Urinary bladder (tissue), 3 donors: Measurements from ENCODE around the gene CCR5AS.

Experiments
- DNase-seq: peaks from one replicate; pipeline ENCODE4 v3.0.0-alpha.2; 2015; ENCODE audit errors: extremely low spot score
- H3K27ac ChIP-seq: one replicate; pipeline ENCODE4 v1.5.1; 2013; ENCODE audit warnings: low read depth, mild to moderate bottlenecking, moderate library complexity
- H3K36me3 ChIP-seq: one replicate; pipeline ENCODE4 v1.6.1; 2013; ENCODE audit warnings: mild to moderate bottlenecking, moderate library complexity; ENCODE audit not compliant: insufficient read depth
- H3K4me1 ChIP-seq: one replicate; pipeline ENCODE4 v1.6.1; 2013; ENCODE audit warnings: mild to moderate bottlenecking, moderate library complexity; ENCODE audit not compliant: insufficient read depth
- H3K4me3 ChIP-seq: one replicate; pipeline ENCODE4 v1.5.1; 2013; ENCODE audit warnings: low read depth, low read length
- WGBS: extraction: QIAGEN DNeasy Blood & Tissue Kit; methylation state at CpG from one replicate; pipeline ENCODE4 v1.1.7; 2013; 5-methylcytosine and 5-hydroxymethylcytosine counted together
- donor health status: healthy with polysubstance abuse.
- donor health status: healthy.

The CCR5AS gene

DNA sequence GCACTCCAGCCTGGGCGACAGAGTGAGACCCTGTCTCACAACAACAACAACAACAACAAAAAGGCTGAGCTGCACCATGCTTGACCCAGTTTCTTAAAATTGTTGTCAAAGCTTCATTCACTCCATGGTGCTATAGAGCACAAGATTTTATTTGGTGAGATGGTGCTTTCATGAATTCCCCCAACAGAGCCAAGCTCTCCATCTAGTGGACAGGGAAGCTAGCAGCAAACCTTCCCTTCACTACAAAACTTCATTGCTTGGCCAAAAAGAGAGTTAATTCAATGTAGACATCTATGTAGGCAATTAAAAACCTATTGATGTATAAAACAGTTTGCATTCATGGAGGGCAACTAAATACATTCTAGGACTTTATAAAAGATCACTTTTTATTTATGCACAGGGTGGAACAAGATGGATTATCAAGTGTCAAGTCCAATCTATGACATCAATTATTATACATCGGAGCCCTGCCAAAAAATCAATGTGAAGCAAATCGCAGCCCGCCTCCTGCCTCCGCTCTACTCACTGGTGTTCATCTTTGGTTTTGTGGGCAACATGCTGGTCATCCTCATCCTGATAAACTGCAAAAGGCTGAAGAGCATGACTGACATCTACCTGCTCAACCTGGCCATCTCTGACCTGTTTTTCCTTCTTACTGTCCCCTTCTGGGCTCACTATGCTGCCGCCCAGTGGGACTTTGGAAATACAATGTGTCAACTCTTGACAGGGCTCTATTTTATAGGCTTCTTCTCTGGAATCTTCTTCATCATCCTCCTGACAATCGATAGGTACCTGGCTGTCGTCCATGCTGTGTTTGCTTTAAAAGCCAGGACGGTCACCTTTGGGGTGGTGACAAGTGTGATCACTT is 34.1 kb downstream of the CCR5AS start:
- Histone ChIP-seq H3K36me3 (no peaks in the 10 kb centered on the region), H3K27ac (no peak overlapping the region), H3K4me1 (no peaks in the 10 kb centered on the region), H3K4me3 (no peak overlapping the region)
- WGBS, result 87% methylated on average over 9 of the region's 9 CpGs
- DNase-seq, result no peak

DNA sequence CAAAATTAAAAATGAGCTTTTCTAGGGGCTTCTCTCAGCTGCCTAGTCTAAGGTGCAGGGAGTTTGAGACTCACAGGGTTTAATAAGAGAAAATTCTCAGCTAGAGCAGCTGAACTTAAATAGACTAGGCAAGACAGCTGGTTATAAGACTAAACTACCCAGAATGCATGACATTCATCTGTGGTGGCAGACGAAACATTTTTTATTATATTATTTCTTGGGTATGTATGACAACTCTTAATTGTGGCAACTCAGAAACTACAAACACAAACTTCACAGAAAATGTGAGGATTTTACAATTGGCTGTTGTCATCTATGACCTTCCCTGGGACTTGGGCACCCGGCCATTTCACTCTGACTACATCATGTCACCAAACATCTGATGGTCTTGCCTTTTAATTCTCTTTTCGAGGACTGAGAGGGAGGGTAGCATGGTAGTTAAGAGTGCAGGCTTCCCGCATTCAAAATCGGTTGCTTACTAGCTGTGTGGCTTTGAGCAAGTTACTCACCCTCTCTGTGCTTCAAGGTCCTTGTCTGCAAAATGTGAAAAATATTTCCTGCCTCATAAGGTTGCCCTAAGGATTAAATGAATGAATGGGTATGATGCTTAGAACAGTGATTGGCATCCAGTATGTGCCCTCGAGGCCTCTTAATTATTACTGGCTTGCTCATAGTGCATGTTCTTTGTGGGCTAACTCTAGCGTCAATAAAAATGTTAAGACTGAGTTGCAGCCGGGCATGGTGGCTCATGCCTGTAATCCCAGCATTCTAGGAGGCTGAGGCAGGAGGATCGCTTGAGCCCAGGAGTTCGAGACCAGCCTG is 35.1 kb downstream of the CCR5AS start:
- 82% methylated on average over 10 of the region's 10 CpGs for WGBS
- no peak overlapping the region for H3K4me3 ChIP-seq

DNA sequence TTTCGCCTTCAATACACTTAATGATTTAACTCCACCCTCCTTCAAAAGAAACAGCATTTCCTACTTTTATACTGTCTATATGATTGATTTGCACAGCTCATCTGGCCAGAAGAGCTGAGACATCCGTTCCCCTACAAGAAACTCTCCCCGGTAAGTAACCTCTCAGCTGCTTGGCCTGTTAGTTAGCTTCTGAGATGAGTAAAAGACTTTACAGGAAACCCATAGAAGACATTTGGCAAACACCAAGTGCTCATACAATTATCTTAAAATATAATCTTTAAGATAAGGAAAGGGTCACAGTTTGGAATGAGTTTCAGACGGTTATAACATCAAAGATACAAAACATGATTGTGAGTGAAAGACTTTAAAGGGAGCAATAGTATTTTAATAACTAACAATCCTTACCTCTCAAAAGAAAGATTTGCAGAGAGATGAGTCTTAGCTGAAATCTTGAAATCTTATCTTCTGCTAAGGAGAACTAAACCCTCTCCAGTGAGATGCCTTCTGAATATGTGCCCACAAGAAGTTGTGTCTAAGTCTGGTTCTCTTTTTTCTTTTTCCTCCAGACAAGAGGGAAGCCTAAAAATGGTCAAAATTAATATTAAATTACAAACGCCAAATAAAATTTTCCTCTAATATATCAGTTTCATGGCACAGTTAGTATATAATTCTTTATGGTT is 35.9 kb downstream of the CCR5AS start, which contains the start of gene CCR5:
CCR5 (plus strand) TSS at position 108 of the 680 bp plus-strand sequence. CDS start 1,957 bp downstream, outside the sequence.
- Histone ChIP-seq H3K27ac (no peak within 1 kb of the TSS), H3K4me3 (no peak within 1 kb of the TSS), H3K4me1 (no peaks in the 10 kb centered on the region), H3K36me3 (no peaks in the 10 kb centered on the region)
- DNase-seq, result no peak
- WGBS, result 32% methylated on average over 5 of the region's 5 CpGs

More for the DNA sequence above, 35.1 kb downstream of the CCR5AS start:
- Histone ChIP-seq H3K4me1 (no peaks in the 10 kb centered on the region), H3K27ac (no peak overlapping the region), H3K36me3 (no peaks in the 10 kb centered on the region)
- no peak for DNase-seq

DNA sequence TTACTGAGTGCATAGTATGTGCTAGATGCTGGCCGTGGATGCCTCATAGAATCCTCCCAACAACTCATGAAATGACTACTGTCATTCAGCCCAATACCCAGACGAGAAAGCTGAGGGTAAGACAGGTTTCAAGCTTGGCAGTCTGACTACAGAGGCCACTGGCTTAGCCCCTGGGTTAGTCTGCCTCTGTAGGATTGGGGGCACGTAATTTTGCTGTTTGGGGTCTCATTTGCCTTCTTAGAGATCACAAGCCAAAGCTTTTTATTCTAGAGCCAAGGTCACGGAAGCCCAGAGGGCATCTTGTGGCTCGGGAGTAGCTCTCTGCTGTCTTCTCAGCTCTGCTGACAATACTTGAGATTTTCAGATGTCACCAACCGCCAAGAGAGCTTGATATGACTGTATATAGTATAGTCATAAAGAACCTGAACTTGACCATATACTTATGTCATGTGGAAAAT is 37.2 kb downstream of the CCR5AS start:
- H3K4me1 ChIP-seq, result no peaks in the 10 kb centered on the region
- H3K36me3 ChIP-seq, result no peaks in the 10 kb centered on the region
- no peak overlapping the region for H3K27ac ChIP-seq
- H3K4me3 ChIP-seq, result no peak overlapping the region
- DNase-seq, result no peak
- WGBS, result 74% methylated on average over 6 of the region's 6 CpGs

DNA sequence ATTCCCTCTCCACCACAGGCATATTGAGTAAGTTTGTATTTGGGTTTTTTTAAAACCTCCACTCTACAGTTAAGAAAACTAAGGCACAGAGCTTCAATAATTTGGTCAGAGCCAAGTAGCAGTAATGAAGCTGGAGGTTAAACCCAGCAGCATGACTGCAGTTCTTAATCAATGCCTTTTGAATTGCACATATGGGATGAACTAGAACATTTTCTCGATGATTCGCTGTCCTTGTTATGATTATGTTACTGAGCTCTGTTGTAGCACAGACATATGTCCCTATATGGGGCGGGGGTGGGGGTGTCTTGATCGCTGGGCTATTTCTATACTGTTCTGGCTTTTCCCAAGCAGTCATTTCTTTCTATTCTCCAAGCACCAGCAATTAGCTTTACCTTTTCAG is 37.7 kb downstream of the CCR5AS start:
- H3K27ac ChIP-seq, result no peak overlapping the region
- WGBS, result 85% methylated on average over 4 of the region's 4 CpGs

DNA sequence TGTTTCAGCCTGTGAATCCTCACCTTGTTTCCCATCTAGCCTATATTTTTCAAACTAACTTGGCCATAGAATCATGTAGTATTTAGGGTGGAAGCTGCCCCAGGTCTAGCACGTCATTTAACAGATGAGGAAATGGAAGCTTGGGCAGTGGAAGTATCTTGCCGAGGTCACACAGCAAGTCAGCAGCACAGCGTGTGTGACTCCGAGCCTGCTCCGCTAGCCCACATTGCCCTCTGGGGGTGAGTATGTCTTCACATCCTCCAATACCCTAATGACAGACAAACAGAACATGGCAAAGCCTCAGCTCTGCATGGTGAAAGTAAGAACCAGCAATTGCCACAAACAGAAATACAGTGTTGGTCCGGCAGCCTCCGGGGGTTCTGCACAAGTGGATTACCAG is 38.3 kb downstream of the CCR5AS start:
- no peaks in the 10 kb centered on the region for H3K4me1 ChIP-seq
- H3K36me3 ChIP-seq, result no peaks in the 10 kb centered on the region
- DNase-seq, result no peak
- no peak overlapping the region for H3K27ac ChIP-seq
- no peak overlapping the region for H3K4me3 ChIP-seq
- 70% methylated on average over 7 of the region's 7 CpGs for WGBS

More for the DNA sequence above, 37.7 kb downstream of the CCR5AS start:
- Histone ChIP-seq H3K4me1 (no peaks in the 10 kb centered on the region), H3K36me3 (no peaks in the 10 kb centered on the region), H3K4me3 (no peak overlapping the region)
- DNase-seq, result no peak

DNA sequence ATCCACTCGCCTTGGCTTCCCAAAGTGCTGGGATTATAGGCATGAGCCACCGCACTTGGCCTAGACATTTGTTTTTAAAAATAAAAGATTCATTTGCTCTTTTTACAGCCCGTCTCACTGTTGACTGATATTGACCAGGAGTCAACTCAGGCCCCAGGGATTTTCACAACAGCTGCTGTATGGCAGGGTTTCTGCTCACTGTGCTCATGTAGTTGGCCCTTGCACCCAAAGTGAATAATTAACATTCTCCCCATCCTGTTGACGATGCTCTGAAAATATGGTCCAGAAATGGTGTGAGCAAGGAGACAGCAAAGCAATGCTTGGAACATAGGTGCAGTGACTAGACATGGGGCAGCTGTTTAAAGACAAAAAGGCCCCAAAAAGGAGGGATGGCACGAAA is 39.1 kb downstream of the CCR5AS start:
- WGBS, result 72% methylated on average over 5 of the region's 5 CpGs
- Histone ChIP-seq H3K4me3 (no peak overlapping the region), H3K36me3 (no peaks in the 10 kb centered on the region), H3K4me1 (no peaks in the 10 kb centered on the region), H3K27ac (no peak overlapping the region)
- DNase-seq, result no peak

DNA sequence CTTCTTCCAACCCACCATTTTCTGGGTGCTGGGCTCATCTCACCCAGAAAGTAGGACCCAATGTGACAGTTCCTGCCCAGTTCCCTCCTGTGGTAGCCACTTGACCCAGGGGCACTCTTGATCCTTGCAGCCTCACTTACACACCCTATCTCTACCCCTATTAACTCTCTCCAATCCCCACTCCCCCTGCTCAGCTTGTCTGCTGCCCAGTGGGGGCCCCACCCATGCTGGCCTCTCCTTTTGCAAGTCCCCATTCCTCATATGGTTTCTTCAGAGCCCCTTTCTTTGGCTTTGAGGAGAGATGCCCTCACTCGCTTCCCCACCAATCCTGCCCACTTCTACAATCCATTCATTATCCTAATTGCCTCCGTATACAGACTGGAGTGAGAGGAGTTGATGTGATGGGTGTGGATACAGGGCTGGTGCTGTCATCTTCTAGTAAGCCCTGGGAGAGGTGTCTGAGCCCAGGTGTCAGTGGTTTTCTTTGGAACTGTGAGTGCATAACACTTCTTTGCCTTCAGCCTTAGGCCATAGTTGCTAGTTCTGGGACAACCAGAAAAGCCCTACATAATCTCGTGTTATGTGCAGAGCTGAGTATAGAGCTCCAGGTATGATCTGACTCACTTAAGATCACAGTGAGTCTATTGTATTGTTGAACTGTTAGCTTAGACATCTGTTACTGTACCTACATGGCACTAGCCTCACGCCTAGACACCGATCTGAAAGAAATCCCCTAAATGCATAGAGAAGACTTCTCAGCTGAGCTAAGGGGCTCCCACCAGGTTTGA is 40.9 kb downstream of the CCR5AS start:
- WGBS, result 93% methylated on average over 5 of the region's 5 CpGs
- no peak for DNase-seq

DNA sequence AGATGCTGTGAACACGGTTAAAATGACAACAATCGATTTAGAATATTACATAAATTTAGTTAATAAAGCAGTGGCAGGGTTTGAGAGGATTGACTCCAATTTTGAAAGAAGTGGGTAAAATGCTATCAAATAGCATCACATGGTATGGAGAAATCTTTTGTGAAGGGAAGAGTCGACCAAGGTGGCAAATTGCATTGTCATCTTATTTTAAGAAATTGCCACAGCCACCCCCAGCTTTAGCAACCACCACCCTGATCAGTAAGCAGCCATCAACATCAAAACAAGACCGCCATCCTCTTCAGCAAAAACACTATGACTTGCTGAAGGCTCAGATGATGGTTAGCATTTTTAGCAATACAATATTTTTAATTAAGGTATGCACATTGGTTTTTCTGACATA is 41.8 kb downstream of the CCR5AS start:
- WGBS, result 86% methylated on average over 4 of the region's 4 CpGs
- no peaks in the 10 kb centered on the region for H3K4me1 ChIP-seq
- DNase-seq, result no peak
- H3K36me3 ChIP-seq, result no peaks in the 10 kb centered on the region
- H3K4me3 ChIP-seq, result no peak overlapping the region
- no peak overlapping the region for H3K27ac ChIP-seq

More for the DNA sequence above, 40.9 kb downstream of the CCR5AS start:
- H3K27ac ChIP-seq, result no peak overlapping the region
- no peaks in the 10 kb centered on the region for H3K4me1 ChIP-seq
- H3K36me3 ChIP-seq, result no peaks in the 10 kb centered on the region
- H3K4me3 ChIP-seq, result no peak overlapping the region

DNA sequence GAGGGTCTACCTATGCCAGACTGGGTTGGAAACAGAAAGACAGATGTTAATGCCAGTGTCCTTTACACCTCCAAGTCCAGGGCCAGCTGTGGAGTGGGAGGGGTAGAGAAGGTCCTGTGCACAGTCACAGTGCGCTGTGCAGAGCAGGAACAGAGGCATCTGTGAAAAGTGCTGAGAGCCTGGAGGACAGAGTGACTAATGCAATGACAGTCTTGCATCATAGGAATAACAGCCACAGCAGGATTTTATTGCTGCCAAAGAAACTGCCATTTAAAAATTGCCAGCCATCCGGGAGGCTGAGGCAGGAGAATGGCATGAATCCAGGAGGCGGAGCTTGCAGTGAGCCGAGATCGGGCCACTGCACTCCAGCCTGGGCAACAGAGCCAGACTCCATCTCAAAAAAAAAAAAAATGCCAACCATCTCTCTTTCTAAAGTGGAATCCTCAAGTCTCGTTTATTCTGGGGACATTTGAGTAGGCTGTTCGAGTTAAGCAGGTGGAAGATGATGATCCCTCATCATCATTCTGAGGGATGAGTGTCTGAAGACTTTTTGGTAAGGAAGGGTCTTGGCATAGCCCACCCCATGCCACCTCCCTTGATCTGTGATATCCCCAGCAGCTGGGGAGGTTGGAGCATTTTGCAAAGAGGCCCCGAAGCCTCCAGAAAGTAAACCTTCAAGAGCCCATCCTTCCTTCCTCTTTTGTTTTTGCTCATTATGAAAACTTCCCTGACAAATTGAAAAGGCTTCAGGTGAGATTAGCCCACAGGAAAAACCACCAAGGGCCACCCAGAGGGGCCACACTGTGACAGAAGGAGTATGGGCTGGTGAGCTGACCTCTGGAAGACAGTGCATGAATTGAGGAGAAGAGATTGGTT is 45.2 kb downstream of the CCR5AS start:
- Histone ChIP-seq H3K36me3 (no peaks in the 10 kb centered on the region), H3K27ac (no peak overlapping the region), H3K4me3 (no peak overlapping the region), H3K4me1 (no peaks in the 10 kb centered on the region)
- no peak for DNase-seq
- WGBS, result 66% methylated on average over 8 of the region's 8 CpGs

DNA sequence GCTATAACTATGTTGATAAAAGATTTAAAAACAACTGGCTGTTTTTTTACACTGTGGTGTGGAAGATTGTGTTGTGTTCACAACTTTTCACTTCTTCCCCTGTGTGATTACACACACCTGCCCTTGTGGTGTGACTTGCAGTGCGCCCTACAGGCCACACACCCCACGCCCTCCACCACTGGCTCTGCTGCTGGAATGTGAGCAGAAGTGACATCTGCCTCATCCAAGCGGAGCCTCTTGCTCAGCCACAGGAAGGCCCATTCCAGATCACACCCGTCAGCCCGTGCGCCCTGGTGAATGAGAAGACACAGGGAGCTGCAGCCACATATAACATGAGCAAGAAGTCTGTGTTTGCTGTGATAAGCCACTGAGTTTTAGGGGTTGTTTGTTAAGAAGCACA is 46.0 kb downstream of the CCR5AS start:
- H3K36me3 ChIP-seq, result no peaks in the 10 kb centered on the region
- DNase-seq, result no peak
- 67% methylated on average over 6 of the region's 6 CpGs for WGBS
- no peak overlapping the region for H3K4me3 ChIP-seq
- H3K4me1 ChIP-seq, result no peaks in the 10 kb centered on the region
- no peak overlapping the region for H3K27ac ChIP-seq
